OCI-LY1 (cell line): Measurements from ENCODE around the gene RBP7.

ENCODE experiments used
- EZH2 ChIP-seq: fragments of 200-600 bp; sonication (generic), shearing (Covaris generic); IDR thresholded peaks from 2 replicates; pipeline ENCODE4 v1.8.0; 2017; ENCODE audit warnings: borderline replicate concordance, mixed run types, mild to moderate bottlenecking, antibody characterized with exemption, low read length, moderate library complexity, mixed read lengths
- TF ChIP-seq, protein P1 (sequence below): fragments of 200-600 bp; sonication (generic), shearing (Covaris generic); IDR thresholded peaks from 2 replicates; pipeline ENCODE4 v1.5.1; 2017; ENCODE audit warnings: mild to moderate bottlenecking, antibody characterized with exemption, low read length, moderate library complexity, mixed read lengths

DNA sequence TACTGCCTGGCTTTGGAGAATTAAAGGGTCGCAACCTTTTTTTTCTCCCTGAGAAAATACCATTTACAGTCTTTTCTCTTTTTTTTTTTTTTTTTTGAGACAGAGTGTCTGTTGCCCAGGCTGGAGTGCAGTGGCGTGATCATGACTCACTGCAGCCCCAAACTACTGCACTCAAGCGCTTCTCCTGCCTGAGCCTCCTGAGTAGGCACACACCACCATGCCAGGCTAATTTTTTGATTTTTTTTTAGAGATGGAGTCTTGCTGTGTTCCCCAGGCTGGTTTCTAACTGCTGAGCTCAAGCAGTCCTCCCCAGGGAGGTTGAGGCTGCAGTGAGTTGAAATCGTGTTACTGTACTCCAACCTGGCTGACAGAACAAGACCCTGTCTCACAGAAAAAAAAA lies 60.3 kb downstream of the RBP7 start:
- TF ChIP-seq, protein P1, sequence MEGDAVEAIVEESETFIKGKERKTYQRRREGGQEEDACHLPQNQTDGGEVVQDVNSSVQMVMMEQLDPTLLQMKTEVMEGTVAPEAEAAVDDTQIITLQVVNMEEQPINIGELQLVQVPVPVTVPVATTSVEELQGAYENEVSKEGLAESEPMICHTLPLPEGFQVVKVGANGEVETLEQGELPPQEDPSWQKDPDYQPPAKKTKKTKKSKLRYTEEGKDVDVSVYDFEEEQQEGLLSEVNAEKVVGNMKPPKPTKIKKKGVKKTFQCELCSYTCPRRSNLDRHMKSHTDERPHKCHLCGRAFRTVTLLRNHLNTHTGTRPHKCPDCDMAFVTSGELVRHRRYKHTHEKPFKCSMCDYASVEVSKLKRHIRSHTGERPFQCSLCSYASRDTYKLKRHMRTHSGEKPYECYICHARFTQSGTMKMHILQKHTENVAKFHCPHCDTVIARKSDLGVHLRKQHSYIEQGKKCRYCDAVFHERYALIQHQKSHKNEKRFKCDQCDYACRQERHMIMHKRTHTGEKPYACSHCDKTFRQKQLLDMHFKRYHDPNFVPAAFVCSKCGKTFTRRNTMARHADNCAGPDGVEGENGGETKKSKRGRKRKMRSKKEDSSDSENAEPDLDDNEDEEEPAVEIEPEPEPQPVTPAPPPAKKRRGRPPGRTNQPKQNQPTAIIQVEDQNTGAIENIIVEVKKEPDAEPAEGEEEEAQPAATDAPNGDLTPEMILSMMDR, result no peak
- no peak for TF ChIP-seq EZH2
